A673 (cell line): ENCODE data around the gene PLEKHH1. TPM values are rescaled to one million over a fixed set of nuclear protein-coding genes. Genes with fewer than 3 reads are reported as not detected.

ENCODE experiments used
- BruUV-seq: library from RNA; stranded (reverse); fragments of 400-500 nt; replicated peaks from 2 replicates; lab custom pipeline; 2021; lab: Mats Ljungman, UMichigan
- CTCF ChIA-PET: fragments of 300-600 bp; sonication (Branson Sonifier 250); formaldehyde crosslinking; loops from one replicate; lab custom pipeline; 2022; ENCODE audit warnings: antibody characterized with exemption; lab: Charles Lee
- POLR2A ChIA-PET: fragments of 300-600 bp; sonication (Branson Sonifier 250); formaldehyde crosslinking; loops from one replicate; lab custom pipeline; 2022; ENCODE audit warnings: antibody characterized with exemption; ENCODE audit not compliant: low non-redundant PET; lab: Charles Lee
- DNase-seq: peaks from one replicate; pipeline ENCODE4 v3.0.0-alpha.2; 2015; ENCODE audit warnings: low spot score
- H3K27ac ChIP-seq: fragments of 200-600 bp; sonication (generic); 2 replicates; pipeline ENCODE4 v1.5.1; 2016; ENCODE audit warnings: mixed run types, low read depth, mild to moderate bottlenecking, mixed read lengths, antibody characterized with exemption, low read length; ENCODE audit not compliant: poor library complexity, severe bottlenecking
- H3K27me3 ChIP-seq: fragments of 200-600 bp; sonication (generic); replicated peaks from 2 replicates; pipeline ENCODE4 v1.6.1; 2017; ENCODE audit warnings: mixed run types, low read depth, mild to moderate bottlenecking, mixed read lengths, antibody characterized with exemption, low read length; ENCODE audit not compliant: insufficient read depth, poor library complexity
- H3K36me3 ChIP-seq: fragments of 200-600 bp; sonication (generic); 2 replicates; pipeline ENCODE4 v1.6.1; 2016; ENCODE audit warnings: mixed run types, mild to moderate bottlenecking, mixed read lengths, antibody characterized with exemption, low read length; ENCODE audit not compliant: insufficient read depth, poor library complexity, severe bottlenecking
- H3K4me1 ChIP-seq: fragments of 200-600 bp; sonication (generic); 2 replicates; pipeline ENCODE4 v1.6.1; 2017; ENCODE audit warnings: mixed run types, mild to moderate bottlenecking, mixed read lengths, antibody characterized with exemption, low read length; ENCODE audit not compliant: insufficient read depth, poor library complexity, severe bottlenecking
- H3K4me3 ChIP-seq: fragments of 200-600 bp; sonication (generic); 2 replicates; pipeline ENCODE4 v1.5.1; 2016; ENCODE audit warnings: low read depth, mixed run types, mild to moderate bottlenecking, mixed read lengths, low read length; ENCODE audit not compliant: poor library complexity, severe bottlenecking
- H3K9me3 ChIP-seq: fragments of 200-600 bp; sonication (generic); 2 replicates; pipeline ENCODE4 v1.6.1; 2016; ENCODE audit warnings: mixed run types, low read depth, mild to moderate bottlenecking, mixed read lengths, antibody characterized with exemption, low read length; ENCODE audit not compliant: poor library complexity, severe bottlenecking
- EZH2 ChIP-seq: fragments of 200-600 bp; sonication (generic); IDR thresholded peaks from 2 replicates; pipeline ENCODE4 v1.6.1; 2017; ENCODE audit warnings: borderline replicate concordance, low read depth, mild to moderate bottlenecking, mixed read lengths, antibody characterized with exemption, low read length; ENCODE audit not compliant: poor library complexity, severe bottlenecking
- intact Hi-C: fragments of 100-400 bp; cut with micrococcal nuclease; formaldehyde crosslinking; loops from one replicate; pipeline ENCODE4 v1.10.0; 2022; ENCODE audit not compliant: unreplicated experiment
- total RNA-seq: library from RNA; stranded (reverse); gene quantifications from 2 replicates; pipeline ENCODE4 v1.2.3, GENCODE V29; 2021
- TF ChIP-seq, protein P1 (sequence below): fragments of 300-800, 200-600 bp; sonication (generic); conservative IDR thresholded peaks from 2 replicates; pipeline ENCODE4 v1.5.1; 2017; ENCODE audit warnings: low read depth, mild to moderate bottlenecking, antibody characterized with exemption, low read length, moderate library complexity, mixed read lengths

PLEKHH1 gene
- total RNA-seq, 1 experiment from 2014 or later: 8.9 TPM

DNA sequence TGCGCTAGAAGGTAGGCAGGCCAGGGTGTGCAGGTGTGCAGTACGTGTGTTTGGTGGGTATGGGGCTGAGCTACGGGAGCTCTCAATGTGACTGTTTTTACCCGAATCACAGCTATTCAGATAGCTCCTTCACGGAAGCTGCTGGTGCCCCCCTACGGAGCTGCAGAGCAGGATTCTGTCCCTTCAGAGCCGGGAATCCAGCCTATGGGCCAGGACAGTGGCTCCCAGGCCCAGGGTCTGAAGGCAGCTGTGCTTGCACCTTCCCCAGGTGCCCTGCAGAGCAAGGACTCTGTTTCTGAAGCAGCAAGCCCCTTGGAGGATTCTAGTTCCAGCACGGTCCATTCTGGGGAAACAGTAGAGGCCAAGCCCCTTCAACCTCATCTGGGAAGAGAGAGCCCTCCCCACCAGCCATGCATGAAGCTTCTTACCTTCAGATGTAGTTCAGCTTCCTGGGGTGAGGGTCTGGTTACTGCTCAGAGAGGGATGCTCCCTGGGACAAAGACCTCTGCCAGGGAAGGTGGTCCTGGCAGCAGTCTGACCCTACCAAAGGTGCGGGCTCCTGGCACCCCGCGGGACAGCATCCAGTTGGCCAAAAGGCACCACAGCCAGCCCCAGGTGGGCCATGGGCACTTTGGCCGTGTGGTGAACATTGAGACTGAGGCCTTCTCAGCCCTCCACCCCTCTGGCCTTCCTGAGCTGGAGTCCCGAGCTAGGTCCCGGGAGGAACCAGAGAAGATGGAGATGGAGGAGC lies 29.1 kb downstream of the PLEKHH1 start:
- H3K36me3 ChIP-seq: no peaks in the 10 kb centered on the region
- no peaks in the 10 kb centered on the region for H3K27me3 ChIP-seq
- ChIA-PET CTCF (no interaction called here), POLR2A (no interaction called here)
- intact Hi-C loops: no loop called here
- no peaks in the 10 kb centered on the region for H3K9me3 ChIP-seq
- DNase-seq: no peak
- H3K4me1 ChIP-seq: no peaks in the 10 kb centered on the region
- no peak overlapping the region for H3K27ac ChIP-seq
- BruUV-seq: no TSS peak
- no peak overlapping the region for H3K4me3 ChIP-seq
- no peak for TF ChIP-seq EZH2
- TF ChIP-seq, protein P1, sequence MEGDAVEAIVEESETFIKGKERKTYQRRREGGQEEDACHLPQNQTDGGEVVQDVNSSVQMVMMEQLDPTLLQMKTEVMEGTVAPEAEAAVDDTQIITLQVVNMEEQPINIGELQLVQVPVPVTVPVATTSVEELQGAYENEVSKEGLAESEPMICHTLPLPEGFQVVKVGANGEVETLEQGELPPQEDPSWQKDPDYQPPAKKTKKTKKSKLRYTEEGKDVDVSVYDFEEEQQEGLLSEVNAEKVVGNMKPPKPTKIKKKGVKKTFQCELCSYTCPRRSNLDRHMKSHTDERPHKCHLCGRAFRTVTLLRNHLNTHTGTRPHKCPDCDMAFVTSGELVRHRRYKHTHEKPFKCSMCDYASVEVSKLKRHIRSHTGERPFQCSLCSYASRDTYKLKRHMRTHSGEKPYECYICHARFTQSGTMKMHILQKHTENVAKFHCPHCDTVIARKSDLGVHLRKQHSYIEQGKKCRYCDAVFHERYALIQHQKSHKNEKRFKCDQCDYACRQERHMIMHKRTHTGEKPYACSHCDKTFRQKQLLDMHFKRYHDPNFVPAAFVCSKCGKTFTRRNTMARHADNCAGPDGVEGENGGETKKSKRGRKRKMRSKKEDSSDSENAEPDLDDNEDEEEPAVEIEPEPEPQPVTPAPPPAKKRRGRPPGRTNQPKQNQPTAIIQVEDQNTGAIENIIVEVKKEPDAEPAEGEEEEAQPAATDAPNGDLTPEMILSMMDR: no peak

DNA sequence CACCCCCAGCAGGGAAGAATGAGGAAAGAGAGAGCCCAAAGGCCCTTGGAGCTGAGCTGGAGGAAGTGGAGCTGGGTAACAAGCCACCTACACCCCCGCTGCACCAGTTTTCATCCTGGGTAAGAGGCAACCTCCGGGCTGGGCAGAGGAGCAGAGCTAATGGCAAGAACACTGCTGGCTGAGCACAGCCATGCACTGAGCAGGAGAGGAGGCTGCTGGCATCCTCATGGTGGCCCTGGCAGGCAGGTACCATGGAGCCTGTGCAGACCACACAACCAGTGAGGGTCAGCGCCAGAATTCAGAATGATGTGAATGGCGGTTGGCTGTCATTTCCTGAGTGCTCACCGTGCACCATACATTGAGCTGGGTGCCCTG lies 29.7 kb downstream of the PLEKHH1 start:
- no peaks in the 10 kb centered on the region for H3K9me3 ChIP-seq
- H3K27ac ChIP-seq: no peak overlapping the region
- BruUV-seq: no TSS peak
- ChIA-PET POLR2A (no interaction called here), CTCF (no interaction called here)
- no peaks in the 10 kb centered on the region for H3K27me3 ChIP-seq
- intact Hi-C loops: no loop called here
- TF ChIP-seq, protein P1: no peak
- no peak for TF ChIP-seq EZH2
- no peak overlapping the region for H3K4me3 ChIP-seq
- no peaks in the 10 kb centered on the region for H3K36me3 ChIP-seq
- no peaks in the 10 kb centered on the region for H3K4me1 ChIP-seq
- no peak for DNase-seq

DNA sequence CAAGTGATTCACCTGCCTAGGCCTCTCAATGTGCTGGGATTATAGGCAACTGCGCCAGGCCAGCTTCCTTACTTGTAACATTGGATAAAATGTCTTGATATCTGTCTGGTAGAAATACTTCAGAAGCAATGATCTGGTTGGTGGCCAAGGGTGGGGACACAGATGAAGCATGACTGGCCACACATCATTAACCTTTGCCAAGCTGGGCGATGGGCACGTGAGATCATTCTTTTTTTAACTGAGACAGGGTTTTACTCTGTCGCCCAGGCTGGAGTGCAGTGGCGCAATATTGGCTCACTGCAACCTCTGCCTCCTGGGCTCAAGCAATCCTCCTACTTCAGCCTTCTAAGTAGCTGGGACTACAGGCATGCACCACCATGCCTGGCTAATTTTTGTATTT lies 31.1 kb downstream of the PLEKHH1 start:
- BruUV-seq: no TSS peak
- Histone ChIP-seq H3K4me1 (no peaks in the 10 kb centered on the region), H3K27ac (no peak overlapping the region), H3K9me3 (no peaks in the 10 kb centered on the region), H3K36me3 (no peaks in the 10 kb centered on the region), H3K4me3 (no peak overlapping the region), H3K27me3 (no peaks in the 10 kb centered on the region)
- TF ChIP-seq, protein P1: no peak
- no peak for TF ChIP-seq EZH2
- POLR2A ChIA-PET: no interaction called here
- no peak for DNase-seq
- CTCF ChIA-PET: no interaction called here
- intact Hi-C loops: no loop called here
